HepG2 (cell line): Measurements from ENCODE around the gene SLC19A1.

Experiments
- CTCF ChIP-seq: sonication (generic); formaldehyde crosslinking; IDR thresholded peaks from 2 replicates; pipeline ENCODE4 v1.5.0; 2020; ENCODE audit warnings: mild to moderate bottlenecking, missing genetic modification reagents, moderate library complexity
- FOSL1 ChIP-seq: sonication (generic); formaldehyde crosslinking; IDR thresholded peaks from 2 replicates; pipeline ENCODE4 v1.9.0; 2021; ENCODE audit warnings: missing genetic modification reagents, borderline replicate concordance
- IRX3 ChIP-seq: sonication (generic); formaldehyde crosslinking; IDR thresholded peaks from 2 replicates; pipeline ENCODE4 v1.8.1; 2023; ENCODE audit warnings: mild to moderate bottlenecking, low read depth, missing genetic modification reagents, borderline replicate concordance
- NBN ChIP-seq: fragments of 450-650 bp; conservative IDR thresholded peaks from 2 replicates; pipeline ENCODE4 v1.6.1; 2017
- TOE1 ChIP-seq: sonication (generic); formaldehyde crosslinking; IDR thresholded peaks from 2 replicates; pipeline ENCODE4 v1.4.0; 2020; ENCODE audit warnings: mild to moderate bottlenecking, missing genetic modification reagents
- TF ChIP-seq, protein P1 (sequence below): sonication (generic); formaldehyde crosslinking; IDR thresholded peaks from 2 replicates; pipeline ENCODE4 v1.5.1; 2020; ENCODE audit warnings: missing genetic modification reagents, mild to moderate bottlenecking, borderline replicate concordance
- TF ChIP-seq, protein P2 (sequence below): IDR thresholded peaks from 2 replicates; pipeline ENCODE4 v1.6.1; 2016; ENCODE audit warnings: control low read depth

- TF ChIP-seq, protein P1, sequence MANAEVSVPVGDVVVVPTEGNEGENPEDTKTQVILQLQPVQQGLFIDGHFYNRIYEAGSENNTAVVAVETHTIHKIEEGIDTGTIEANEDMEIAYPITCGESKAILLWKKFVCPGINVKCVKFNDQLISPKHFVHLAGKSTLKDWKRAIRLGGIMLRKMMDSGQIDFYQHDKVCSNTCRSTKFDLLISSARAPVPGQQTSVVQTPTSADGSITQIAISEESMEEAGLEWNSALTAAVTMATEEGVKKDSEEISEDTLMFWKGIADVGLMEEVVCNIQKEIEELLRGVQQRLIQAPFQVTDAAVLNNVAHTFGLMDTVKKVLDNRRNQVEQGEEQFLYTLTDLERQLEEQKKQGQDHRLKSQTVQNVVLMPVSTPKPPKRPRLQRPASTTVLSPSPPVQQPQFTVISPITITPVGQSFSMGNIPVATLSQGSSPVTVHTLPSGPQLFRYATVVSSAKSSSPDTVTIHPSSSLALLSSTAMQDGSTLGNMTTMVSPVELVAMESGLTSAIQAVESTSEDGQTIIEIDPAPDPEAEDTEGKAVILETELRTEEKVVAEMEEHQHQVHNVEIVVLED (CRISPR knock-in tag): no peak
- TF ChIP-seq TOE1 (CRISPR knock-in tag): no peak
- TF ChIP-seq CTCF (CRISPR knock-in tag): no peak
- TF ChIP-seq, protein P2, sequence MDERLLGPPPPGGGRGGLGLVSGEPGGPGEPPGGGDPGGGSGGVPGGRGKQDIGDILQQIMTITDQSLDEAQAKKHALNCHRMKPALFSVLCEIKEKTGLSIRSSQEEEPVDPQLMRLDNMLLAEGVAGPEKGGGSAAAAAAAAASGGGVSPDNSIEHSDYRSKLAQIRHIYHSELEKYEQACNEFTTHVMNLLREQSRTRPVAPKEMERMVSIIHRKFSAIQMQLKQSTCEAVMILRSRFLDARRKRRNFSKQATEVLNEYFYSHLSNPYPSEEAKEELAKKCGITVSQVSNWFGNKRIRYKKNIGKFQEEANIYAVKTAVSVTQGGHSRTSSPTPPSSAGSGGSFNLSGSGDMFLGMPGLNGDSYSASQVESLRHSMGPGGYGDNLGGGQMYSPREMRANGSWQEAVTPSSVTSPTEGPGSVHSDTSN (CRISPR knock-in tag): no peak
- TF ChIP-seq FOSL1: no peak
- TF ChIP-seq IRX3: no peak
- no peak for TF ChIP-seq NBN
Observed at GRCh38 chr21:45547545-45547900, 5.3 kb upstream of the SLC19A1 start.
